GM23338 (cell line): ENCODE measurements around the gene MGLL. TPM values are rescaled to one million over a fixed set of nuclear protein-coding genes. Genes with fewer than 3 reads are reported as not detected.

Source experiments
- ATAC-seq: fragments of 200-7000 bp; cut with Tn5 transposase; 3 replicates; pipeline ENCODE4 v1.9.1; 2020
- DNase-seq: peaks from one replicate; pipeline ENCODE4 v3.0.0-alpha.2; 2015; ENCODE audit warnings: low spot score
- H2AFZ ChIP-seq: fragments of 200-600 bp; sonication (generic); 2 replicates; pipeline ENCODE4 v1.8.0; 2016; ENCODE audit warnings: antibody characterized with exemption, mild to moderate bottlenecking, moderate library complexity
- H3F3A ChIP-seq: fragments of 200-600 bp; sonication (generic); replicated peaks from 2 replicates; pipeline ENCODE4 v1.8.0; 2017; ENCODE audit warnings: antibody characterized with exemption, mixed run types, low read depth
- H3K27ac ChIP-seq: fragments of 200-600 bp; sonication (generic); 2 replicates; pipeline ENCODE4 v1.6.1; 2016; ENCODE audit warnings: low read depth
- H3K27me3 ChIP-seq: fragments of 200-600 bp; sonication (generic); 2 replicates; pipeline ENCODE4 v1.8.0; 2016; ENCODE audit warnings: mild to moderate bottlenecking, mixed run types, moderate library complexity; ENCODE audit not compliant: insufficient read depth
- H3K36me3 ChIP-seq: fragments of 200-600 bp; sonication (generic); 2 replicates; pipeline ENCODE4 v1.8.0; 2016; ENCODE audit warnings: mild to moderate bottlenecking; ENCODE audit not compliant: insufficient read depth
- H3K4me1 ChIP-seq: fragments of 200-600 bp; sonication (generic); 2 replicates; pipeline ENCODE4 v1.8.0; 2016; ENCODE audit warnings: mild to moderate bottlenecking, moderate library complexity; ENCODE audit not compliant: insufficient read depth
- H3K4me2 ChIP-seq: fragments of 200-600 bp; sonication (generic); 2 replicates; pipeline ENCODE4 v1.7.1; 2017; ENCODE audit warnings: mixed run types
- H3K4me3 ChIP-seq: fragments of 200-600 bp; sonication (generic); 2 replicates; pipeline ENCODE4 v1.6.1; 2016; ENCODE audit warnings: mixed run types
- H3K79me2 ChIP-seq: fragments of 200-600 bp; sonication (generic); replicated peaks from 2 replicates; pipeline ENCODE4 v1.8.0; 2017; ENCODE audit warnings: mild to moderate bottlenecking; ENCODE audit not compliant: insufficient read depth
- H3K9me2 ChIP-seq: fragments of 200-600 bp; sonication (generic); 2 replicates; pipeline ENCODE4 v1.8.0; 2017; ENCODE audit not compliant: insufficient read depth
- H4K20me1 ChIP-seq: fragments of 200-600 bp; sonication (generic); replicated peaks from 2 replicates; pipeline ENCODE4 v1.8.0; 2017; ENCODE audit warnings: mild to moderate bottlenecking; ENCODE audit not compliant: insufficient read depth
- H3K27ac Mint-ChIP-seq: 2 replicates; pipeline ENCODE4 v1.8.0; 2020; ENCODE audit warnings: inconsistent platforms, mild to moderate bottlenecking, moderate library complexity, mixed read lengths
- H3K27me3 Mint-ChIP-seq: 3 replicates; pipeline ENCODE4 v1.8.0; 2022; ENCODE audit warnings: low read depth, mild to moderate bottlenecking, moderate library complexity, mixed read lengths, inconsistent platforms; ENCODE audit not compliant: insufficient read depth, poor library complexity
- H3K36me3 Mint-ChIP-seq: 3 replicates; pipeline ENCODE4 v1.8.0; 2021; ENCODE audit warnings: low read depth, mild to moderate bottlenecking, inconsistent platforms, moderate library complexity, mixed read lengths
- H3K4me1 Mint-ChIP-seq: 3 replicates; pipeline ENCODE4 v1.8.0; 2020; ENCODE audit warnings: mild to moderate bottlenecking, inconsistent platforms, mixed read lengths
- H3K4me3 Mint-ChIP-seq: 3 replicates; pipeline ENCODE4 v1.8.0; 2021; ENCODE audit warnings: moderate library complexity, mild to moderate bottlenecking, inconsistent platforms, mixed read lengths
- H3K9me3 Mint-ChIP-seq: 3 replicates; pipeline ENCODE4 v1.8.0; 2020; ENCODE audit warnings: moderate library complexity, mild to moderate bottlenecking, inconsistent platforms, mixed read lengths
- CTCF ChIP-seq, 2 experiments: fragments of 200-600 bp in 1 of 2; sonication (generic) in 1 of 2; conservative IDR thresholded peaks; 2 replicates each; pipeline versions ENCODE4 v1.5.1 to v1.6.1; 2016 to 2017; ENCODE audit warnings: antibody characterized with exemption in 2 of 2, low read depth in 2 of 2, mild to moderate bottlenecking in 2 of 2, moderate library complexity in 1 of 2
- ETS1 ChIP-seq: IDR thresholded peaks from 2 replicates; pipeline ENCODE4 v1.6.1; 2016; ENCODE audit warnings: antibody characterized with exemption
- EZH2 ChIP-seq: fragments of 200-600 bp; sonication (generic); IDR thresholded peaks from one replicate; pipeline ENCODE4 v1.8.0; 2017; ENCODE audit warnings: antibody characterized with exemption, mild to moderate bottlenecking, low read depth; ENCODE audit not compliant: unreplicated experiment
- EZH2phosphoT487 ChIP-seq: fragments of 200-600 bp; sonication (generic); IDR thresholded peaks from one replicate; pipeline ENCODE4 v1.8.1; 2018; ENCODE audit warnings: antibody characterized with exemption; ENCODE audit not compliant: unreplicated experiment
- NANOG ChIP-seq: IDR thresholded peaks from 2 replicates; pipeline ENCODE4 v1.6.1; 2016; ENCODE audit warnings: antibody characterized with exemption, borderline replicate concordance
- POLR2AphosphoS5 ChIP-seq: IDR thresholded peaks from 2 replicates; pipeline ENCODE4 v1.6.1; 2016; ENCODE audit warnings: antibody characterized with exemption, low read depth
- STAT1 ChIP-seq: IDR thresholded peaks from one replicate; pipeline ENCODE4 v1.6.1; 2016; ENCODE audit warnings: antibody characterized with exemption; ENCODE audit not compliant: unreplicated experiment
- ZNF331 ChIP-seq: fragments of 250-450 bp; sonication (Bioruptor Pico); IDR thresholded peaks from 2 replicates; pipeline ENCODE4 v1.5.0; 2020; ENCODE audit warnings: low read depth, mild to moderate bottlenecking, moderate library complexity
- ZNF462 ChIP-seq: fragments of 250-450 bp; sonication (Bioruptor Pico); IDR thresholded peaks from 2 replicates; pipeline ENCODE4 v1.5.0; 2020; ENCODE audit warnings: mild to moderate bottlenecking, moderate library complexity
- polyA plus RNA-seq: library from polyadenylated mRNA; unstranded; fragments of >200 nt; fragmentation: Nextera tagmentation; extraction: Ambion mirVana; gene quantifications from 2 replicates; pipeline ENCODE4 v1.2.1, GENCODE V29; 2016
- total RNA-seq: library from RNA; depleted of rRNA; stranded (reverse); fragments of >200 nt; shearing (Covaris generic); gene quantifications from 2 replicates; pipeline ENCODE4 v1.2.3, GENCODE V29; 2014
- TF ChIP-seq, protein P1 (sequence below): IDR thresholded peaks from one replicate; pipeline ENCODE4 v1.6.1; 2018; ENCODE audit warnings: antibody characterized with exemption; ENCODE audit not compliant: unreplicated experiment

Gene MGLL
- total and polyA plus RNA-seq, 2 experiments from 2014 or later: 0.71 to 0.83 TPM

DNA sequence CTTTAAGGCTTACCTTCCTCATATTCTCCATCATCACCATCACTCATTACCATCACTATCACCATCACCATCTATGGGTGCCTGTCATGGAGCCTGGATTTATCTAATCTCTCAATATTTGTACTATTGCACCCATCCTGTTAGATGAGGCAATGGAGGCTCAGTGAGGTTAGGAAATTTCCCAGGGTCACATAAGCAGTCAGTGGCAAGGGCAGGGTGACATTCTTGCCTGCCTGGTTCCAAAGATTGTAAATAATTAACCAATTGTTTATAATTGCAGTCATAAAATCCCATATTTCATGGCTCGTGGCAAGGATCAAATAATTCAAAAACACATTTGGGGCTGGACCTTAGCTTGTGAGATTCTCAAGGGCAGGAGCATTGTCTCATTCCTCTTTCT lies 55.2 kb downstream of the MGLL start (continued):
- TF ChIP-seq POLR2AphosphoS5 (no peak), ZNF331 (CRISPR knock-in tag) (no peak)
- TF ChIP-seq, protein P1, sequence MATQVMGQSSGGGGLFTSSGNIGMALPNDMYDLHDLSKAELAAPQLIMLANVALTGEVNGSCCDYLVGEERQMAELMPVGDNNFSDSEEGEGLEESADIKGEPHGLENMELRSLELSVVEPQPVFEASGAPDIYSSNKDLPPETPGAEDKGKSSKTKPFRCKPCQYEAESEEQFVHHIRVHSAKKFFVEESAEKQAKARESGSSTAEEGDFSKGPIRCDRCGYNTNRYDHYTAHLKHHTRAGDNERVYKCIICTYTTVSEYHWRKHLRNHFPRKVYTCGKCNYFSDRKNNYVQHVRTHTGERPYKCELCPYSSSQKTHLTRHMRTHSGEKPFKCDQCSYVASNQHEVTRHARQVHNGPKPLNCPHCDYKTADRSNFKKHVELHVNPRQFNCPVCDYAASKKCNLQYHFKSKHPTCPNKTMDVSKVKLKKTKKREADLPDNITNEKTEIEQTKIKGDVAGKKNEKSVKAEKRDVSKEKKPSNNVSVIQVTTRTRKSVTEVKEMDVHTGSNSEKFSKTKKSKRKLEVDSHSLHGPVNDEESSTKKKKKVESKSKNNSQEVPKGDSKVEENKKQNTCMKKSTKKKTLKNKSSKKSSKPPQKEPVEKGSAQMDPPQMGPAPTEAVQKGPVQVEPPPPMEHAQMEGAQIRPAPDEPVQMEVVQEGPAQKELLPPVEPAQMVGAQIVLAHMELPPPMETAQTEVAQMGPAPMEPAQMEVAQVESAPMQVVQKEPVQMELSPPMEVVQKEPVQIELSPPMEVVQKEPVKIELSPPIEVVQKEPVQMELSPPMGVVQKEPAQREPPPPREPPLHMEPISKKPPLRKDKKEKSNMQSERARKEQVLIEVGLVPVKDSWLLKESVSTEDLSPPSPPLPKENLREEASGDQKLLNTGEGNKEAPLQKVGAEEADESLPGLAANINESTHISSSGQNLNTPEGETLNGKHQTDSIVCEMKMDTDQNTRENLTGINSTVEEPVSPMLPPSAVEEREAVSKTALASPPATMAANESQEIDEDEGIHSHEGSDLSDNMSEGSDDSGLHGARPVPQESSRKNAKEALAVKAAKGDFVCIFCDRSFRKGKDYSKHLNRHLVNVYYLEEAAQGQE: no peak

DNA sequence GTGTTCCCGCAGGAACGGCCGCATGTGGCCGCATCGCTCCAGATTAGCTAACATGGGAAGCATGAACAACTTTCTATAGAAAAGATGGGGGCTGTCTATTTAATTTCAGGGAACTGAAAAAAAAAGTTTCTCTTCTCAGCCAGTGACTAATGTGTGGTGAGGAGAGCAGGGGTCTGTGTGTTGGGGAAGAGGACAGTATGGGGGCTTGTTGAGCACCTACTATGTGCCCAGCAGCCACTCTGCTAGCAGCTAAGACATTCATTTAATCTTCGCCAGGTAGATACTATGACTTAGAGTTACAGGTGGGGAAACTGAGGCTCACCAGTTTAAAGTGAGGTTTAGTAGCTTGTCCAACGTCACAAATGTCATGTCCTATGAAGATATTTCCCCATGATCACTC lies 56.6 kb downstream of the MGLL start:
- no peaks in the 10 kb centered on the region for H4K20me1 ChIP-seq
- DNase-seq (no peak), ATAC-seq (no peak)
- H3K4me1 Mint-ChIP-seq: peaks cover 8% of the 10 kb centered on the region; the same call in 1 of the 3 replicates
- H3K9me3 Mint-ChIP-seq: peaks cover 8% of the 10 kb centered on the region; the same call in 1 of the 3 replicates
- no peak overlapping the region for H2AFZ ChIP-seq
- no peaks in the 10 kb centered on the region for H3K27me3 ChIP-seq
- no peak overlapping the region for H3K27ac ChIP-seq
- no peaks in the 10 kb centered on the region for H3K36me3 Mint-ChIP-seq
- no peak overlapping the region for H3K4me3 ChIP-seq
- no peak overlapping the region for H3K4me3 Mint-ChIP-seq
- H3F3A ChIP-seq: no peaks in the 10 kb centered on the region
- no peak overlapping the region for H3K4me2 ChIP-seq
- no peak overlapping the region for H3K27ac Mint-ChIP-seq
- H3K4me1 ChIP-seq: no peaks in the 10 kb centered on the region
- H3K27me3 Mint-ChIP-seq: peaks cover 10% of the 10 kb centered on the region
- no peaks in the 10 kb centered on the region for H3K36me3 ChIP-seq
- H3K9me2 ChIP-seq: no peaks in the 10 kb centered on the region
- no peaks in the 10 kb centered on the region for H3K79me2 ChIP-seq
- no peak for TF ChIP-seq NANOG
- TF ChIP-seq EZH2: no peak
- no peak for TF ChIP-seq STAT1
- no peak for TF ChIP-seq ZNF331 (CRISPR knock-in tag)
- no peak for TF ChIP-seq EZH2phosphoT487
- TF ChIP-seq ETS1: no peak
- no peak for TF ChIP-seq CTCF (conservative IDR thresholded peaks at IDR 0.05; ENCODE audit: low read depth in 2 of 2)
- no peak for TF ChIP-seq POLR2AphosphoS5
- no peak for TF ChIP-seq ZNF462 (CRISPR knock-in tag)
